ENCODE results near the gene ALDH1A1.

DNA sequence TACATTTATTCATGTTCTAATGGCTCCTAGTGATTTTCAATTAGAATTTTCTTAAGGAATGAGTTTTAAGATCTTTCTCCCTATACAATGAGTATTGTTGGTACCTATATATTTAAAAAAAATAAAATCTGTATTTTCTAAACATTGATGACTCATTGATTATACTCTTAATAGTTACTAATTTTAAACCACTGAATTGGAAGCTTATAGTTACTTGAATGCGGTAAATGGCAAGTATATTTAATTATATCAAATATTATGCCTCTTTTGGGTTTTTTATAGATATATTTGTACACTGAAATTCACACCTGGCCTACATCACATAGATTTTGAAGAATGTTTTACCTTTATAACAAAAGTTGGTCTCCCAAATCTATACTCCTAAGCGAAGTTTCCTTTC lies 38.9 kb upstream of the ALDH1A1 start:
- no peak for TF ChIP-seq EZH2 (IDR thresholded peaks at IDR 0.05)
- TF ChIP-seq POLR2AphosphoS5 (IDR thresholded peaks at IDR 0.05; ENCODE audit: borderline replicate concordance, low read depth, low read length): no peak

Measured in SK-N-MC (cell line).